SU-DHL-6 (cell line): ENCODE measurements around the gene DSCAML1.

Experiments used
- H2AFZ ChIP-seq: fragments of 200-600 bp; sonication (generic); 2 replicates; pipeline ENCODE4 v1.6.1; 2014; ENCODE audit warnings: low read depth, mild to moderate bottlenecking, moderate library complexity, mixed read lengths, antibody characterized with exemption, low read length; ENCODE audit not compliant: severe bottlenecking
- H3F3A ChIP-seq: fragments of 200-600 bp; shearing (Covaris generic); 2 replicates; pipeline ENCODE4 v1.6.0; 2016; ENCODE audit warnings: antibody characterized with exemption, mild to moderate bottlenecking; ENCODE audit not compliant: insufficient read depth
- H3K27ac ChIP-seq: fragments of 200-600 bp; sonication (generic); 2 replicates; pipeline ENCODE4 v1.5.1; 2016; ENCODE audit warnings: low read depth, mild to moderate bottlenecking, low read length, moderate library complexity, mixed read lengths
- H3K27me3 ChIP-seq: fragments of 200-600 bp; sonication (generic), shearing (Covaris generic); 2 replicates; pipeline ENCODE4 v1.6.0; 2014; ENCODE audit warnings: mild to moderate bottlenecking, low read length
- H3K36me3 ChIP-seq: fragments of 200-600 bp; sonication (generic); 2 replicates; pipeline ENCODE4 v1.6.1; 2014; ENCODE audit warnings: mild to moderate bottlenecking, low read length, mixed read lengths
- H3K4me2 ChIP-seq: fragments of 300-600, 200-600 bp; shearing (Covaris generic), sonication (generic); 2 replicates; pipeline ENCODE4 v1.6.0; 2014; ENCODE audit warnings: low read length, low read depth, mild to moderate bottlenecking; ENCODE audit not compliant: poor library complexity, severe bottlenecking
- H3K4me3 ChIP-seq: fragments of 200-600 bp; sonication (generic); 2 replicates; pipeline ENCODE4 v1.5.1; 2014; ENCODE audit warnings: antibody characterized with exemption, low read length, mild to moderate bottlenecking, mixed read lengths; ENCODE audit not compliant: insufficient read depth, poor library complexity, severe bottlenecking
- H3K79me2 ChIP-seq: fragments of 200-600 bp; sonication (generic); 2 replicates; pipeline ENCODE4 v1.6.1; 2014; ENCODE audit warnings: mild to moderate bottlenecking, low read length, moderate library complexity; ENCODE audit not compliant: insufficient read depth
- H3K9ac ChIP-seq: fragments of 200-600 bp; sonication (generic); 2 replicates; pipeline ENCODE4 v1.7.0; 2014; ENCODE audit warnings: mild to moderate bottlenecking, low read length
- H3K9me2 ChIP-seq: fragments of 200-600 bp; sonication (generic); replicated peaks from 2 replicates; pipeline ENCODE4 v1.6.1; 2014; ENCODE audit warnings: low read length; ENCODE audit not compliant: insufficient read depth
- H3K9me3 ChIP-seq: fragments of 200-600 bp; sonication (generic); 2 replicates; pipeline ENCODE4 v1.6.1; 2014; ENCODE audit warnings: low read length, mixed read lengths; ENCODE audit not compliant: insufficient read depth
- H4K20me1 ChIP-seq: fragments of 200-600 bp; sonication (generic); 2 replicates; pipeline ENCODE4 v1.6.1; 2014; ENCODE audit warnings: low read depth, mild to moderate bottlenecking, antibody characterized with exemption, low read length, moderate library complexity, mixed read lengths
- EZH2phosphoT487 ChIP-seq: fragments of 200-600 bp; sonication (generic), shearing (Covaris generic); conservative IDR thresholded peaks from 2 replicates; pipeline ENCODE4 v1.6.1; 2018; ENCODE audit warnings: mild to moderate bottlenecking, antibody characterized with exemption, low read length, moderate library complexity, mixed read lengths
- TF ChIP-seq, protein P1 (sequence below): fragments of 200-600 bp; sonication (generic); IDR thresholded peaks from one replicate; pipeline ENCODE4 v1.5.1; 2017; ENCODE audit warnings: antibody characterized with exemption, mild to moderate bottlenecking, low read length, moderate library complexity; ENCODE audit not compliant: insufficient read depth, poor library complexity, severe bottlenecking

DSCAML1 gene

DNA sequence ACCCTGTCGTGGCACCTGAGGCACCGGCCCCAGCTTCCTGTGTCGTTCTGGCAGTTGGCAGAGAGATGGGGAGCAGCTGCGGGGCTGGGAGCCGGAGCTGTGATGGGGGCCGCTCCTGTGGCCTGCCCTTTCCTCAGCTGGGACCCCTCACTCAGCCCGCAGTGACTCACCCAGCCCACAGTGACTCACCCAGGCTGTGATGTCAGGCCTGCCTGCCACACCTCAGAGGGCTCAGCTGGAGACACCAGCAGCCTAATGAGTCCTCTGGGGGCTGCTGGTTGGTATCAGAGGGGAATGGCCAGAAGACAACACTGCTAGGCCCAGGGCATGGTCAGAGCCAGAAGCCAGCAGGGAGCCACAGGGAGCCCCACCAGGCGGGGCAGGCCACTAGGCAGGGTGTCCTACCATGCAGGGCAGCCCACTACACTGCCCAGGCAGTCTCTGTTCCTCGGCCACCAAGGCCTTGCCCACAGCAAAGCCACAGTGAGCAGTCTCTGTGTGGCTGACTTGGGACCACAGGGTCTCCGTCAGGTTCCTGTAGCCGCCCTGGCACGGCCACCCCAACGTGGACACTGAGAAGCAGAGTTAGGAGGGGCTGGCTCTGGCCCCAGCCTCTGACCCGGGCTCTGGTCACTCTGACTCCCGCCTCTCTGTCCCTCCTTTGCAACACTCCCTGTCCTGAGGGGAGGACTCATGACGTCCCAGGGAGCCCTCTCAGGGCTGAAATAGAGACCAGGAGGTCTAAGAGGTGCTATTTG lies 31.8 kb upstream of the DSCAML1 start:
- Histone ChIP-seq H3K27ac (no peak overlapping the region), H3K4me2 (no peak overlapping the region), H3K79me2 (no peaks in the 10 kb centered on the region), H3K9me3 (no peaks in the 10 kb centered on the region), H3K36me3 (no peaks in the 10 kb centered on the region), H3K9me2 (no peaks in the 10 kb centered on the region), H2AFZ (no peak overlapping the region), H3K4me3 (no peak overlapping the region), H3K27me3 (no peaks in the 10 kb centered on the region), H3F3A (no peaks in the 10 kb centered on the region), H3K9ac (no peak overlapping the region), H4K20me1 (no peaks in the 10 kb centered on the region)
- TF ChIP-seq, protein P1, sequence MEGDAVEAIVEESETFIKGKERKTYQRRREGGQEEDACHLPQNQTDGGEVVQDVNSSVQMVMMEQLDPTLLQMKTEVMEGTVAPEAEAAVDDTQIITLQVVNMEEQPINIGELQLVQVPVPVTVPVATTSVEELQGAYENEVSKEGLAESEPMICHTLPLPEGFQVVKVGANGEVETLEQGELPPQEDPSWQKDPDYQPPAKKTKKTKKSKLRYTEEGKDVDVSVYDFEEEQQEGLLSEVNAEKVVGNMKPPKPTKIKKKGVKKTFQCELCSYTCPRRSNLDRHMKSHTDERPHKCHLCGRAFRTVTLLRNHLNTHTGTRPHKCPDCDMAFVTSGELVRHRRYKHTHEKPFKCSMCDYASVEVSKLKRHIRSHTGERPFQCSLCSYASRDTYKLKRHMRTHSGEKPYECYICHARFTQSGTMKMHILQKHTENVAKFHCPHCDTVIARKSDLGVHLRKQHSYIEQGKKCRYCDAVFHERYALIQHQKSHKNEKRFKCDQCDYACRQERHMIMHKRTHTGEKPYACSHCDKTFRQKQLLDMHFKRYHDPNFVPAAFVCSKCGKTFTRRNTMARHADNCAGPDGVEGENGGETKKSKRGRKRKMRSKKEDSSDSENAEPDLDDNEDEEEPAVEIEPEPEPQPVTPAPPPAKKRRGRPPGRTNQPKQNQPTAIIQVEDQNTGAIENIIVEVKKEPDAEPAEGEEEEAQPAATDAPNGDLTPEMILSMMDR: no peak
- TF ChIP-seq EZH2phosphoT487: no peak

DNA sequence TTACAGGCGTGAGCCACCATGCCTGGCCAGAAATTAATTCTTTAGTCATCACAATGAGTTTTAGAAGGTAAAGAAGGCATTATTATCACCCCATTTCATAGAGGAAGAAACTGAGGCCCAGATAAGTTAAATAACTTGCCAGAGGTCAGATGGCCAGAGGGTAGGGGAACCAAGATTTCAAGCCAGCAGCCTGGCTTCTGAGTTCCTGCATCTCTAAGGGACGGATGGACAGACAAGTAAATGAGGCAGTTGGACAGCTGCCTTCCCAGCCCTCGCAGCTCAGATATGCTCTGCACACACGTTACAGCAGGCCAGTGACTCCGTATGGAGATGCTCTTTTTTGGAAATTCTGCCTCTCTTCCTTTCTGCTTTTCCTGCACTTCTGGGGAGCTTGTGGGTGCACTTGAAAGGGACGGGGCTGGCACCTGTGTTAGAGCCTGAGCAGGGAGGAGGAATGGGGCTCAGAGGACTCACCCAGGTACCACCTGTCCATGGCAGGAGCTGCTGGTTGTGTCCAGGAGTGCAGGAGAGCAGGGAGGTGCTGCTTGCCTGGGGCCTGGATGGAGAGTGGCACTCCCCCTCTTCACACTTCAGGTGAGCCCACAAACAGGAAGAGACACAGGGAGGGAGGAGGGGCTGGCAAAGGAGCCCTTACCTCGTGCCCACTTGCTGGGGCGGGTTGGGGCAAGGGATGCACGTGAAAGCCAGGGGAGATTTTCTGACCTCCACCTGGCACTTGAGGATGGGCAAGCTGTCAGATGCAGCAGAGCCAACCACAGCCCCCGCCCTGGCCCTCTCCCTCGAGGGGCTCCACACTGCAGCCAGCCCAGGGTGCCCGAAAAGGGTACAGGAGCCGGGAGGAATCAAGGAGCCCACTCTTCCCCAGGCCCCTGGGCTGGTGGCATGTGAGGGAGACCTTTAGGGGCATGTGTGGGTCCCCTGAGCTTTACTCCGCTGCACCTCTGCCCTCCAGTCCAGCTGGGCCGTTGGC lies 30.8 kb upstream of the DSCAML1 start:
- H3K4me2 ChIP-seq: no peak overlapping the region
- H2AFZ ChIP-seq: no peak overlapping the region
- no peaks in the 10 kb centered on the region for H3K9me2 ChIP-seq

DNA sequence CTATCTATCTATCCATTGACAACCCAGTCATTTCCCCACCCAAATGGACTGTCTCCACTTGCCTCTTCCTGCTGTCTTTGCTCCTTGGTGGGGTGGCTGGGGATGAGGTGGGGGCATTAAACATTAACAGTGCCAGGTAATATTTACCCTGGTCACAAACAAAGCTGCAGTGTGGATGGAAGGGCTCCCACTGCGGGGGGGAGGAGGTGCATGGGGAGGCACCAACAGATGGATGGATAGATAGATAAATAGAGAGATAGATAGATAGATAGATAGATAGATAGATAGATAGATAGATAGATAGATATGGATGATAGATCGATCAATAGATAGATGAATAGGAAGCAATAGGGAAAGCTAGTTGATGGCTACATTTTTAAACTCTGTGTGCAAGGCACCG lies 29.8 kb upstream of the DSCAML1 start:
- TF ChIP-seq, protein P1: no peak
- no peak overlapping the region for H3K4me2 ChIP-seq
- H3K27ac ChIP-seq: no peak overlapping the region
- no peaks in the 10 kb centered on the region for H3K9me3 ChIP-seq
- no peaks in the 10 kb centered on the region for H3K9me2 ChIP-seq
- H3K27me3 ChIP-seq: no peaks in the 10 kb centered on the region
- H3K79me2 ChIP-seq: no peaks in the 10 kb centered on the region
- H2AFZ ChIP-seq: no peak overlapping the region
- no peaks in the 10 kb centered on the region for H4K20me1 ChIP-seq
- no peak overlapping the region for H3K4me3 ChIP-seq
- no peaks in the 10 kb centered on the region for H3K36me3 ChIP-seq
- no peak overlapping the region for H3K9ac ChIP-seq
- H3F3A ChIP-seq: no peaks in the 10 kb centered on the region

More for the DNA sequence above, 30.8 kb upstream of the DSCAML1 start:
- Histone ChIP-seq H3K36me3 (no peaks in the 10 kb centered on the region), H3F3A (no peaks in the 10 kb centered on the region), H3K27me3 (no peaks in the 10 kb centered on the region), H4K20me1 (no peaks in the 10 kb centered on the region), H3K9me3 (no peaks in the 10 kb centered on the region), H3K79me2 (no peaks in the 10 kb centered on the region), H3K9ac (no peak overlapping the region), H3K4me3 (no peak overlapping the region), H3K27ac (no peak overlapping the region)
- no peak for TF ChIP-seq EZH2phosphoT487
- TF ChIP-seq, protein P1: no peak
